Measurements from ENCODE around the gene MRPL22.
A peak's percentile ranks its signal among the peaks of the same experiment; 100 is the strongest.
"Not testable (repeated sequence)": the region's sequence is repeated elsewhere in the genome, so short reads cannot be mapped to it uniquely, and the experiment has no call there.

MRPL22 gene

GRCh38 chr5:154972476-154973080 lies 31.7 kb downstream of the MRPL22 start:
- no peak overlapping the region for H3K27ac ChIP-seq
- TF ChIP-seq CTCF (conservative IDR thresholded peaks at IDR 0.05), result peak; percentile 81
- no peak for TF ChIP-seq ZFX (IDR thresholded peaks at IDR 0.05)

GRCh38 chr5:154976082-154976481 lies 35.2 kb downstream of the MRPL22 start:
- not testable (repeated sequence) for H3K27ac ChIP-seq

- TF ChIP-seq ZFX (IDR thresholded peaks at IDR 0.05) (no peak), CTCF (conservative IDR thresholded peaks at IDR 0.05) (no peak)
- H3K27ac ChIP-seq, result no peak overlapping the region
Measured at GRCh38 chr5:154977409-154977808, 36.5 kb downstream of the MRPL22 start.

GRCh38 chr5:154978294-154978693 lies 37.4 kb downstream of the MRPL22 start:
- H3K27ac ChIP-seq, result not testable (repeated sequence)

GRCh38 chr5:154984946-154985516 lies 44.2 kb downstream of the MRPL22 start:
- H3K27ac ChIP-seq, result no peak overlapping the region

GRCh38 chr5:154986151-154986550 lies 45.3 kb downstream of the MRPL22 start:
- TF ChIP-seq CTCF (conservative IDR thresholded peaks at IDR 0.05), result no peak
- no peak for TF ChIP-seq ZFX (IDR thresholded peaks at IDR 0.05)
- no peak overlapping the region for H3K27ac ChIP-seq

More at GRCh38 chr5:154984946-154985516, 44.2 kb downstream of the MRPL22 start:
- TF ChIP-seq CTCF (conservative IDR thresholded peaks at IDR 0.05), result no peak
- TF ChIP-seq ZFX (IDR thresholded peaks at IDR 0.05), result no peak

- no peak overlapping the region for H3K27ac ChIP-seq
- TF ChIP-seq CTCF (conservative IDR thresholded peaks at IDR 0.05) (no peak), ZFX (IDR thresholded peaks at IDR 0.05) (no peak)
Measured at GRCh38 chr5:154989626-154990025, 48.8 kb downstream of the MRPL22 start.

- TF ChIP-seq ZFX (IDR thresholded peaks at IDR 0.05) (no peak), CTCF (conservative IDR thresholded peaks at IDR 0.05) (no peak)
- no peak overlapping the region for H3K27ac ChIP-seq
Measured at GRCh38 chr5:154993461-154993860, 52.6 kb downstream of the MRPL22 start.

Measured in C4-2B (cell line).